GM18520 (cell line): ENCODE results near the gene CHGA.

Experiments
- ATAC-seq: cut with Tn5 transposase; IDR thresholded peaks from one replicate; pipeline ENCODE4 v1.9.1; 2021; ENCODE audit not compliant: unreplicated experiment

Gene CHGA

GRCh38 chr14:92959761-92960680 is 37.1 kb downstream of the CHGA start:
- no peak for ATAC-seq

GRCh38 chr14:92960706-92961566 is 38.0 kb downstream of the CHGA start:
- no peak for ATAC-seq

- ATAC-seq, result no peak
Observed at GRCh38 chr14:92961567-92961855, 38.6 kb downstream of the CHGA start.

- ATAC-seq, result no peak
Observed at GRCh38 chr14:92962031-92962830, 39.3 kb downstream of the CHGA start.

GRCh38 chr14:92962831-92963095 is 39.8 kb downstream of the CHGA start:
- no peak for ATAC-seq

GRCh38 chr14:92963301-92964123 is 40.6 kb downstream of the CHGA start:
- ATAC-seq, result no peak

GRCh38 chr14:92964124-92965109 is 41.5 kb downstream of the CHGA start:
- ATAC-seq, result no peak

- ATAC-seq, result no peak
Observed at GRCh38 chr14:92965281-92965680, 42.3 kb downstream of the CHGA start.

GRCh38 chr14:92967346-92967926 is 44.5 kb downstream of the CHGA start:
- no peak for ATAC-seq

- no peak for ATAC-seq
Observed at GRCh38 chr14:92968291-92969020, 45.5 kb downstream of the CHGA start.

GRCh38 chr14:92969430-92969829 is 46.5 kb downstream of the CHGA start:
- ATAC-seq, result no peak

- ATAC-seq, result no peak
Observed at GRCh38 chr14:92969871-92970270, 46.9 kb downstream of the CHGA start.

- no peak for ATAC-seq
Observed at GRCh38 chr14:92970271-92970670, 47.3 kb downstream of the CHGA start.

GRCh38 chr14:92971601-92972180 is 48.7 kb downstream of the CHGA start:
- ATAC-seq, result no peak

GRCh38 chr14:92973261-92973797 is 50.4 kb downstream of the CHGA start:
- no peak for ATAC-seq

- no peak for ATAC-seq
Observed at GRCh38 chr14:92973798-92974372, 50.9 kb downstream of the CHGA start.

GRCh38 chr14:92974541-92975345 is 51.8 kb downstream of the CHGA start:
- ATAC-seq, result no peak
